ENCODE measurements around the gene NCDN. TPM values are rescaled to one million over a fixed set of nuclear protein-coding genes. Genes with fewer than 3 reads are reported as not detected.

Gene NCDN
- total RNA-seq, 1 experiment from 2014 or later, result 12.8 TPM

DNA sequence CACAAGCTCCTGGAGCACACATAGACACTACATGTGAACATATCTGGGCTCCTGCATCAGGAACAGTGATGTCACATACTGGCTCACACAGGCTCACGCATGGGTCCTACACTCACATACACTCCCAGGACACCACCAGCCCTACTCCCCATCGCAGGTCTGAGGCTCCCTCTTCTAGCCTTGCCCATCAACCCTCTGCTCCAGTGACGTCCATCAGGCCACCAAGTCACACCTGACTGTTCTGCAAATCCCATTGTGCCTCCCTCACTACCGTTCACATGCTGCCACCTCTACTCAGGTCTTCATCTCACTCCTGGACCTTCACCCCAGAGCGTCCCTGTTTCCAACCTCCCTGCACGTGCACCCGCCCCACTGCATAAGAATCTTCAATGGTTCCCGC is 33.6 kb downstream of the NCDN start:
- CTCF ChIA-PET, result no interaction called here
- BruUV-seq (replicated peaks), result no TSS peak
- Mint-ChIP-seq H3K27ac (ENCODE audit: unreplicated experiment) (no peak overlapping the region), H3K4me3 (ENCODE audit: unreplicated experiment) (no peak overlapping the region), H3K4me1 (ENCODE audit: low read depth, unreplicated experiment) (no peaks in the 10 kb centered on the region), H3K9me3 (ENCODE audit: unreplicated experiment) (no peaks in the 10 kb centered on the region), H3K27me3 (ENCODE audit: insufficient read depth, unreplicated experiment) (no peaks in the 10 kb centered on the region), H3K36me3 (ENCODE audit: insufficient read depth, unreplicated experiment) (peaks cover 11% of the 10 kb centered on the region)
- Histone ChIP-seq H3K9me3 (no peaks in the 10 kb centered on the region), H3K36me3 (ENCODE audit: control insufficient read depth, insufficient read depth, low read length) (no peaks in the 10 kb centered on the region), H3K4me1 (no peaks in the 10 kb centered on the region), H3K4me3 (ENCODE audit: low read depth, low read length) (no peak overlapping the region), H3K27me3 (replicated peaks; ENCODE audit: control insufficient read depth, insufficient read depth, low read length) (no peaks in the 10 kb centered on the region)
- TF ChIP-seq, protein P1, sequence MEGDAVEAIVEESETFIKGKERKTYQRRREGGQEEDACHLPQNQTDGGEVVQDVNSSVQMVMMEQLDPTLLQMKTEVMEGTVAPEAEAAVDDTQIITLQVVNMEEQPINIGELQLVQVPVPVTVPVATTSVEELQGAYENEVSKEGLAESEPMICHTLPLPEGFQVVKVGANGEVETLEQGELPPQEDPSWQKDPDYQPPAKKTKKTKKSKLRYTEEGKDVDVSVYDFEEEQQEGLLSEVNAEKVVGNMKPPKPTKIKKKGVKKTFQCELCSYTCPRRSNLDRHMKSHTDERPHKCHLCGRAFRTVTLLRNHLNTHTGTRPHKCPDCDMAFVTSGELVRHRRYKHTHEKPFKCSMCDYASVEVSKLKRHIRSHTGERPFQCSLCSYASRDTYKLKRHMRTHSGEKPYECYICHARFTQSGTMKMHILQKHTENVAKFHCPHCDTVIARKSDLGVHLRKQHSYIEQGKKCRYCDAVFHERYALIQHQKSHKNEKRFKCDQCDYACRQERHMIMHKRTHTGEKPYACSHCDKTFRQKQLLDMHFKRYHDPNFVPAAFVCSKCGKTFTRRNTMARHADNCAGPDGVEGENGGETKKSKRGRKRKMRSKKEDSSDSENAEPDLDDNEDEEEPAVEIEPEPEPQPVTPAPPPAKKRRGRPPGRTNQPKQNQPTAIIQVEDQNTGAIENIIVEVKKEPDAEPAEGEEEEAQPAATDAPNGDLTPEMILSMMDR (IDR thresholded peaks at IDR 0.05; ENCODE audit: insufficient read depth in 1 of 2, low read depth in 1 of 2, low read length in 1 of 2, severe bottlenecking in 1 of 2, unreplicated experiment in 1 of 2), result no peak
- POLR2A ChIA-PET, result no interaction called here
- intact Hi-C loops (cut with micrococcal nuclease; ENCODE audit: unreplicated experiment), result no loop called here
- no peak for DNase-seq

DNA sequence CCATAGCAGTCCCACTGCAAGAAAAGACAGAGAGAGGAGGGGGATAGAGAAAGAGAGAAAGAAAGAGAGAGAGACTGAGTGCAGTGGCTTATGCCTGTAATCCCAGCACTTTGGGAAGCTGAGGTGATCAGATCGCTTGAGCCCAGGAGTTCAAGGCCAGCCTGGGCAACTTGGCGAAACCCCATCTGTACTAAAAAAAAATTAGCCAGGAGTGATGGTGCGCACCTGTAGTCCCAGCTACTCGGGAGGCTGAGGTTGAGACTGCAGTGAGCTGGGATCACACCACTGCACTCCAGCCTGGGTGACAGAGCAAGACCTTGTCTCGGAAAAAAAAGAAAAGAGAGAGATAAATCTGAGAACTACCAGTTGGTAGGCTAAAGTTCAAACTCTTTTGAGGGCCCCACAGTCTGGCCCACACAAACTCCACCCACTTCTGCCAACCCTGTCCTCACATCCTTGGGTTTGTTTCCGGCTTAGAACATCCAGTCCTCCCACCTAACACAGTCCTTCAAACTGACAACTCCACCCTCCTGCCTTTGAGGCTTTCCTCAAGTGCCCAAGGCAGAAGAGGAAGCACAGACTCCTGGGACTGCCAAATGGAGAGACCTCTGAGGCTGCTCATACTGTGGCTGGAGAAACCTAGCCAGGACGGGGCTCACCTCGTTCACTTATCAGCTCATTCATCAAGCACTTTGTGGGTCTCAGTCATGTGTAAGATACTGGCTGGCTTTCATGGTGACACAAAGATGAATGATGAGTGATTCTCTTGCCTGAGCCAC is 35.6 kb downstream of the NCDN start:
- intact Hi-C loops (cut with micrococcal nuclease; ENCODE audit: unreplicated experiment), result no loop called here
- POLR2A ChIA-PET, result no interaction called here

DNA sequence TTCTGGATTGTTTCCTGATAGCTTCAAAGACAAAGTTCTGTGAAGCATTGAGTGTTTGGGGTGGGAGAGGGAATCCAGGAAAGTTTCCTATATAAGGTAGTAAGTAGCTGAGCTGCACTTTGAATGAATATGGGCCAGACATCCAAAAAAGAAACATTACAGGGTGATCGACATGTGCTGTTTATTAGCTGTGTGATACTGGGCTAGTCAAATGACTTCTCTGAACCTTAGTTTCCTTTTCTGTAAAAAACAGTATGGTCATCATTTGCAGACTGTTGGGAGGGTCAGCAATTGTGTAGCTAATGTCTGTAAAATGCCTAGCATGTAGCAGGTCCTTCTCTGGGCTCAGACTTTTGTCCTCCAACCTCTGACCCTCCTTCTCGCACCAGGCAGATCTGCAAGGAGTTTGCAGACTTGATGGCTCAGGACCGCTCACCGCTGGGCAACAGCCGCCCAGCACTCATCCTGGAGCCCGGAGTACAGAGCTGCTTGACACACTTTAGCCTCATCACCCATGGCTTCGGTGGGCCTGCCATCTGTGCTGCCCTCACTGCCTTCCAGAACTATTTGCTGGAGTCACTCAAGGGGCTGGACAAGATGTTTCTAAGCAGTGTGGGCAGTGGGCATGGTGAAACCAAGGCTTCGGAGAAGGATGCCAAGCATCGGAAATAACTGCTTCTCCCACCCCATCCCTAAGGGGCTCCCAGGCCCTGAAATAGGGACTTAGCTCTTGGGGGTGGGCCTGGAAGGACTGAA is 36.6 kb downstream of the NCDN start:
- Histone ChIP-seq H3K4me3 (ENCODE audit: low read depth, low read length) (no peak overlapping the region), H3K36me3 (ENCODE audit: control insufficient read depth, insufficient read depth, low read length) (no peaks in the 10 kb centered on the region), H3K4me1 (no peaks in the 10 kb centered on the region), H3K9me3 (no peaks in the 10 kb centered on the region), H3K27me3 (replicated peaks; ENCODE audit: control insufficient read depth, insufficient read depth, low read length) (no peaks in the 10 kb centered on the region)
- Mint-ChIP-seq H3K27me3 (ENCODE audit: insufficient read depth, unreplicated experiment) (no peaks in the 10 kb centered on the region), H3K27ac (ENCODE audit: unreplicated experiment) (no peak overlapping the region), H3K36me3 (ENCODE audit: insufficient read depth, unreplicated experiment) (peaks cover 18% of the 10 kb centered on the region), H3K4me3 (ENCODE audit: unreplicated experiment) (no peak overlapping the region), H3K9me3 (ENCODE audit: unreplicated experiment) (no peaks in the 10 kb centered on the region), H3K4me1 (ENCODE audit: low read depth, unreplicated experiment) (no peaks in the 10 kb centered on the region)
- ChIA-PET POLR2A (no interaction called here), CTCF (no interaction called here)
- no peak for DNase-seq
- no TSS peak for BruUV-seq (replicated peaks)
- TF ChIP-seq, protein P1 (IDR thresholded peaks at IDR 0.05; ENCODE audit: insufficient read depth in 1 of 2, low read depth in 1 of 2, low read length in 1 of 2, severe bottlenecking in 1 of 2, unreplicated experiment in 1 of 2), result no peak
- intact Hi-C loops (cut with micrococcal nuclease; ENCODE audit: unreplicated experiment), result no loop called here

More for the DNA sequence above, 35.6 kb downstream of the NCDN start:
- Mint-ChIP-seq H3K27ac (ENCODE audit: unreplicated experiment) (no peak overlapping the region), H3K27me3 (ENCODE audit: insufficient read depth, unreplicated experiment) (no peaks in the 10 kb centered on the region), H3K4me1 (ENCODE audit: low read depth, unreplicated experiment) (no peaks in the 10 kb centered on the region), H3K9me3 (ENCODE audit: unreplicated experiment) (no peaks in the 10 kb centered on the region), H3K4me3 (ENCODE audit: unreplicated experiment) (no peak overlapping the region), H3K36me3 (ENCODE audit: insufficient read depth, unreplicated experiment) (peaks cover 18% of the 10 kb centered on the region)
- Histone ChIP-seq H3K36me3 (ENCODE audit: control insufficient read depth, insufficient read depth, low read length) (no peaks in the 10 kb centered on the region), H3K27me3 (replicated peaks; ENCODE audit: control insufficient read depth, insufficient read depth, low read length) (no peaks in the 10 kb centered on the region), H3K9me3 (no peaks in the 10 kb centered on the region), H3K4me1 (no peaks in the 10 kb centered on the region), H3K4me3 (ENCODE audit: low read depth, low read length) (no peak overlapping the region)
- TF ChIP-seq, protein P1 (IDR thresholded peaks at IDR 0.05; ENCODE audit: insufficient read depth in 1 of 2, low read depth in 1 of 2, low read length in 1 of 2, severe bottlenecking in 1 of 2, unreplicated experiment in 1 of 2), result no peak
- CTCF ChIA-PET, result no interaction called here
- no TSS peak for BruUV-seq (replicated peaks)
- no peak for DNase-seq

All from Caco-2 (cell line).